ENCODE measurements around the gene LETMD1.

- TF ChIP-seq CTCF (IDR thresholded peaks at IDR 0.05) (no peak), POLR2A (IDR thresholded peaks at IDR 0.05) (no peak), POLR2AphosphoS5 (IDR thresholded peaks at IDR 0.05) (no peak)
Measured at GRCh38 chr12:51055060-51055459, 6.9 kb downstream of the LETMD1 start.
